Stimulated activated CD4-positive, alpha-beta T cell treated with anti-CD3 and anti-CD28 coated beads, TNF-alpha, amount 100 ng/mL, for 24 hours (primary cell): ENCODE measurements around the gene ZNF782.
"Not testable (repeated sequence)": the region's sequence is repeated elsewhere in the genome, so short reads cannot be mapped to it uniquely, and the experiment has no call there.

ENCODE experiments used
- DNase-seq, 3 experiments: peaks; one replicate each; pipeline ENCODE4 v3.0.0-alpha.2; 2020; ENCODE audit warnings: low read depth in 3 of 3

Gene ZNF782

GRCh38 chr9:96854651-96855273 is 448 bp upstream of the ZNF782 start:
- no peak for DNase-seq

GRCh38 chr9:96852676-96853075 is 1.6 kb downstream of the ZNF782 start:
- no peak for DNase-seq

GRCh38 chr9:96844040-96844439 is 10.3 kb downstream of the ZNF782 start:
- DNase-seq: no peak

DNA sequence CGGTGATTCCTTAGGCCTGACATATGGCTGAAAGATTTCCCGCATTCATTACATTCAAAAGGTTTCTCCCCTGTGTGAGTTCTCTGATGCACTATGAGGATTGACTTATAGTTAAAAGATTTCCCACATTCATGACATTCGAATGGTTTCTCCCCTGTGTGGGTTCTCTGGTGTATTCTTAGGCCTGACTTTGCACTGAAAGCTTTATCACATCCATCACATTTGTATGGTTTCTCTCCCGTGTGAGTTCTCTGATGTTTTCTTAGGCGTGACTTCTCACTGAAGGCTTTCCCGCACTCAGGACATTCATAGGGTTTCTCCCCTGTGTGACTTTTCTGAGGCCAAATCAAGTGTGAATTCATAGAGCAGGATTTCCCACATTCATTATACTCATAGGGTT is 35.8 kb downstream of the ZNF782 start:
- DNase-seq: no peak

- DNase-seq: no peak
Measured at GRCh38 chr9:96817973-96818372, 36.3 kb downstream of the ZNF782 start.

DNA sequence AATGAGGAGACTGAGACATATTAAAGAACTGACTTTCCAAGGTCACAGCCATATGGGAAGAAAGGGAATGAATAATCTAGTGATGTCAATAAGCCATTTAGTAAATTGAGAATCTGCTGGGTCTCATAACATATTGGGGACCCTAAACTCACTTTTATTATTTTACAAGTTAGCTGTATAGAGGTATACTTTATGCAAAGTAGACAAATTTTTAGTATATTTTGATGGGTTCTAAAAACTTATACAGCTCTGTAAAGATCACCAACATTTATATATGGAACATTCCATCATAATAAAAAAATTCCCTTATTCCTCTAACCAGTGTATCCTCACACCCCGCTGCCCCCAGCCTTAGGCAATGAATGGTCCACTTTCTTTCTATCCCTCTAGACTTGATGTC is 40.7 kb downstream of the ZNF782 start:
- no peak for DNase-seq

- not testable (repeated sequence) for DNase-seq
Measured at GRCh38 chr9:96798959-96799358, 55.4 kb downstream of the ZNF782 start.

- no peak for DNase-seq
Measured at GRCh38 chr9:96784021-96784420, 70.3 kb downstream of the ZNF782 start.

DNA sequence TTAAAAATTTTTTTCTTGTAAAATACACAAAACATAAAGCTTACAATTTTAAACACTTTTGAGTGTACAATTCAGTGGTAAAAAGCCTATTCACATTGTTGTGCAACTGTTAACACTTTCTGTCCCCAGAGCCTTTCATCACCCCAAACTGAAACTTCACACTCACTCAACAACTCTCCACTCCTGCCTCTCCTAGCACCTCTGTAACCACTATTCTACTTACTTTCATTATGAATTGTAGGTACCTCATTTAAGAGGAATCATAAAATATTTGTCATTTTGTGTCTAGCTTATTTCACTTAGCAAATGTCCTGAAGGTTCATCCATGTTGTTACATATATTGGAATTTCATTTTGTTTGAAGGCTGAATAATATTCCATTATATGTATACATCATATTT is 72.1 kb downstream of the ZNF782 start:
- DNase-seq: no peak

GRCh38 chr9:96781552-96781951 is 72.8 kb downstream of the ZNF782 start:
- DNase-seq: no peak

GRCh38 chr9:96779089-96779488 is 75.2 kb downstream of the ZNF782 start:
- no peak for DNase-seq

GRCh38 chr9:96777426-96777864 is 76.9 kb downstream of the ZNF782 start:
- no peak for DNase-seq

DNA sequence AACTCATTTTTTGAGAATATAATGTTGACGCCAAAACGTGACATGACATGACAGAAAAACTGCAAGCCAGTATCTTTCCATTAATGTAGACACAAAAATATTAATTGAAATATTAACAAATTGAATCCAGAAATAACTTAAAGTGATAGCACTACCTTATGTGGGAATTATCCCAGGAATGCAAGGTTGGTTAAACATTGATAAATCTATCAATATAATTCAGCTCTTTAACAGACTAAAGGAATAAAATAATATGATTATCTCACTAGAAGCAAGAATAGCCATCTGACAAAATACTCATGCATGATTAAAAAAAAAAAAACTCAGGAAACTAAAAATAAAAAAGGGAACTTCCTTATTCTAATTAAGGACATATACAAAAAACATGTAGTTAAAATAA is 83.2 kb downstream of the ZNF782 start:
- no peak for DNase-seq

GRCh38 chr9:96769989-96770388 is 84.3 kb downstream of the ZNF782 start:
- DNase-seq: no peak
